HG02642 (cell line): ENCODE measurements around the gene KCNN1.
"Not testable (repeated sequence)": the region's sequence is repeated elsewhere in the genome, so short reads cannot be mapped to it uniquely, and the experiment has no call there.

Experiments used
- ATAC-seq: cut with Tn5 transposase; IDR thresholded peaks from one replicate; pipeline ENCODE4 v1.9.1; 2021; ENCODE audit warnings: mild to moderate bottlenecking; ENCODE audit not compliant: unreplicated experiment, poor library complexity

KCNN1 gene

GRCh38 chr19:17966550-17967256 lies at the start of gene KCNN1:
Gene KCNN1, plus strand, starts transcription at chr19:17967107. Its CDS starts 6,782 bp downstream, at chr19:17973889.
- ATAC-seq: no peak

GRCh38 chr19:17918151-17918550 lies 48.8 kb upstream of the KCNN1 start:
- ATAC-seq: not testable (repeated sequence)

GRCh38 chr19:17919122-17919521 lies 47.8 kb upstream of the KCNN1 start:
- ATAC-seq: not testable (repeated sequence)

- ATAC-seq: no peak
Observed at GRCh38 chr19:17920527-17920926, 46.4 kb upstream of the KCNN1 start.

- no peak for ATAC-seq
Observed at GRCh38 chr19:17922138-17922537, 44.8 kb upstream of the KCNN1 start.

GRCh38 chr19:17926044-17926443 lies 40.9 kb upstream of the KCNN1 start:
- ATAC-seq: no peak

- no peak for ATAC-seq
Observed at GRCh38 chr19:17929056-17929455, 37.9 kb upstream of the KCNN1 start.

- ATAC-seq: no peak
Observed at GRCh38 chr19:17931532-17932191, 35.2 kb upstream of the KCNN1 start.

GRCh38 chr19:17932485-17933338 lies 34.2 kb upstream of the KCNN1 start, which contains the start of gene CCDC124:
Gene CCDC124, plus strand, starts transcription at chr19:17933015. Its CDS starts 3,406 bp downstream, at chr19:17936421.
- ATAC-seq: peak; percentile 86

- ATAC-seq: no peak
Observed at GRCh38 chr19:17933414-17934129, 33.3 kb upstream of the KCNN1 start.

- no peak for ATAC-seq
Observed at GRCh38 chr19:17936379-17936778, 30.5 kb upstream of the KCNN1 start.

GRCh38 chr19:17937371-17937900 lies 29.5 kb upstream of the KCNN1 start:
- ATAC-seq: no peak

GRCh38 chr19:17938092-17938845 lies 28.6 kb upstream of the KCNN1 start:
- ATAC-seq: peak; percentile 59

- ATAC-seq: no peak
Observed at GRCh38 chr19:17942181-17942580, 24.7 kb upstream of the KCNN1 start.

- no peak for ATAC-seq
Observed at GRCh38 chr19:17942582-17943273, 24.2 kb upstream of the KCNN1 start.

GRCh38 chr19:17943274-17944221 lies 23.4 kb upstream of the KCNN1 start:
- ATAC-seq: no peak

GRCh38 chr19:17944301-17944700 lies 22.6 kb upstream of the KCNN1 start:
- ATAC-seq: no peak
